Fibroblast of mammary gland (primary cell): Measurements from ENCODE around the gene KITLG.
"Not testable (repeated sequence)": the region's sequence is repeated elsewhere in the genome, so short reads cannot be mapped to it uniquely, and the experiment has no call there.

ENCODE experiments used
- DNase-seq: peaks from one replicate; pipeline ENCODE4 v3.0.0-alpha.2; 2010; ENCODE audit warnings: low read depth
- H3K4me3 ChIP-seq: 2 replicates; pipeline ENCODE4 v1.5.1; 2011; ENCODE audit warnings: low read depth, mild to moderate bottlenecking, low read length, moderate library complexity; ENCODE audit not compliant: control insufficient read depth
- CTCF ChIP-seq: conservative IDR thresholded peaks from 2 replicates; pipeline ENCODE4 v1.5.1; 2011; ENCODE audit warnings: low read depth, low read length, inconsistent platforms; ENCODE audit not compliant: control insufficient read depth, insufficient read depth

KITLG gene

GRCh38 chr12:88469154-88469553 lies 111.1 kb downstream of the KITLG start:
- TF ChIP-seq CTCF = no peak
- DNase-seq = no peak
- H3K4me3 ChIP-seq = no peak overlapping the region

- DNase-seq = peak; percentile 55
- TF ChIP-seq CTCF = no peak
- H3K4me3 ChIP-seq = no peak overlapping the region
These were observed 111.7 kb downstream of the KITLG start for GRCh38 chr12:88468581-88468980.

GRCh38 chr12:88466708-88467107 lies 113.6 kb downstream of the KITLG start:
- not testable (repeated sequence) for DNase-seq, H3K4me3 ChIP-seq

GRCh38 chr12:88458327-88458726 lies 121.9 kb downstream of the KITLG start:
- TF ChIP-seq CTCF = no peak

GRCh38 chr12:88453323-88453722 lies 126.9 kb downstream of the KITLG start:
- H3K4me3 ChIP-seq = no peak overlapping the region
- TF ChIP-seq CTCF = no peak
- peak; percentile 46 for DNase-seq

More at GRCh38 chr12:88458327-88458726, 121.9 kb downstream of the KITLG start:
- H3K4me3 ChIP-seq = no peak overlapping the region
- DNase-seq = no peak

- H3K4me3 ChIP-seq = no peak overlapping the region
- no peak for DNase-seq
- no peak for TF ChIP-seq CTCF
These were observed 129.1 kb downstream of the KITLG start for GRCh38 chr12:88451205-88451604.

GRCh38 chr12:88450136-88450535 lies 130.1 kb downstream of the KITLG start:
- TF ChIP-seq CTCF = no peak
- no peak overlapping the region for H3K4me3 ChIP-seq

More at GRCh38 chr12:88450136-88450535, 130.1 kb downstream of the KITLG start:
- DNase-seq = no peak
